Liver (tissue), 9 donors: ENCODE measurements around the gene OR10G7. TPM values are rescaled to one million over a fixed set of nuclear protein-coding genes. Genes with fewer than 3 reads are reported as not detected.

Source experiments
- DNase-seq: peaks from one replicate; pipeline ENCODE4 v3.0.0-alpha.2; 2017; ENCODE audit warnings: low spot score
- H3K27ac ChIP-seq, 2 donors: one replicate each; pipeline ENCODE4 v1.7.0; 2013; ENCODE audit warnings: inconsistent platforms in 2 of 2, low read length in 2 of 2, control low read depth in 1 of 2, low read depth in 1 of 2, mild to moderate bottlenecking in 1 of 2
- H3K27me3 ChIP-seq, 4 donors: one replicate each; pipeline versions ENCODE4 v1.6.1 to v1.7.0; 2013; ENCODE audit warnings: low read length in 3 of 4, inconsistent platforms in 1 of 4, mild to moderate bottlenecking in 1 of 4, moderate library complexity in 1 of 4; ENCODE audit not compliant: control insufficient read depth in 4 of 4, insufficient read depth in 4 of 4
- H3K36me3 ChIP-seq, 4 donors: one replicate each; pipeline versions ENCODE4 v1.6.1 to v1.7.0; 2013; ENCODE audit warnings: low read length in 3 of 4, mild to moderate bottlenecking in 3 of 4, low read depth in 1 of 4, moderate library complexity in 1 of 4; ENCODE audit not compliant: control insufficient read depth in 4 of 4, insufficient read depth in 3 of 4
- H3K4me1 ChIP-seq, 4 donors: one replicate each; pipeline versions ENCODE4 v1.6.1 to v1.7.0; 2013; ENCODE audit warnings: low read length in 3 of 4, mild to moderate bottlenecking in 3 of 4, moderate library complexity in 1 of 4; ENCODE audit not compliant: control insufficient read depth in 4 of 4, insufficient read depth in 4 of 4
- H3K4me3 ChIP-seq, 3 donors: one replicate each; pipeline versions ENCODE4 v1.6.1 to v1.7.0; 2013; ENCODE audit warnings: low read length in 3 of 3, control low read depth in 1 of 3, low read depth in 1 of 3, mild to moderate bottlenecking in 1 of 3
- H3K9ac ChIP-seq, 2 donors: one replicate each; pipeline ENCODE4 v1.7.0; 2013; ENCODE audit warnings: low read length in 2 of 2, mild to moderate bottlenecking in 2 of 2, moderate library complexity in 2 of 2, control low read depth in 1 of 2, low read depth in 1 of 2
- H3K9me3 ChIP-seq, 4 donors: one replicate each; pipeline versions ENCODE4 v1.6.1 to v1.7.0; 2013; ENCODE audit warnings: low read length in 3 of 4; ENCODE audit not compliant: control insufficient read depth in 4 of 4
- CTCF ChIP-seq: fragments of 150-350 bp; IDR thresholded peaks from 2 replicates; pipeline ENCODE4 v1.5.1; 2017; ENCODE audit warnings: improper control_type of control experiment, low read depth, low read length; ENCODE audit not compliant: missing input control
- EGR1 ChIP-seq, 2 donors: IDR thresholded peaks; 2 replicates each; pipeline ENCODE4 v1.6.1; 2016 to 2018; ENCODE audit warnings: antibody characterized with exemption in 2 of 2, low read depth in 2 of 2
- FOXA1 ChIP-seq: IDR thresholded peaks from 2 replicates; pipeline ENCODE4 v1.6.1; 2016; ENCODE audit warnings: antibody characterized with exemption
- FOXA2 ChIP-seq: IDR thresholded peaks from 2 replicates; pipeline ENCODE4 v1.6.1; 2016; ENCODE audit warnings: antibody characterized with exemption
- HNF4G ChIP-seq: IDR thresholded peaks from 2 replicates; pipeline ENCODE4 v1.6.1; 2016; ENCODE audit warnings: antibody characterized with exemption
- MAX ChIP-seq: IDR thresholded peaks from 2 replicates; pipeline ENCODE4 v1.6.1; 2016; ENCODE audit warnings: antibody characterized with exemption
- RAD21 ChIP-seq, 2 donors: IDR thresholded peaks; 2 replicates each; pipeline ENCODE4 v1.6.1; 2016; ENCODE audit warnings: antibody characterized with exemption in 2 of 2, mild to moderate bottlenecking in 2 of 2
- RXRA ChIP-seq, 2 donors: IDR thresholded peaks; 2 replicates each; pipeline ENCODE4 v1.6.1; 2017 to 2018; ENCODE audit warnings: antibody characterized with exemption in 2 of 2, mild to moderate bottlenecking in 1 of 2
- SP1 ChIP-seq: IDR thresholded peaks from 2 replicates; pipeline ENCODE4 v1.6.1; 2018; ENCODE audit warnings: antibody characterized with exemption, mild to moderate bottlenecking
- TAF1 ChIP-seq: conservative IDR thresholded peaks from 2 replicates; pipeline ENCODE4 v1.6.1; 2016; ENCODE audit warnings: antibody characterized with exemption, mild to moderate bottlenecking
- ZBTB33 ChIP-seq: IDR thresholded peaks from 2 replicates; pipeline ENCODE4 v1.6.1; 2016; ENCODE audit warnings: antibody characterized with exemption
- WGBS: extraction: QIAGEN DNeasy Blood & Tissue Kit; methylation state at CpG from one replicate; pipeline ENCODE4 v1.1.7; 2013; 5-methylcytosine and 5-hydroxymethylcytosine counted together
- polyA plus RNA-seq, 2 donors: library from polyadenylated mRNA; stranded (reverse) in 1 of 2; unstranded in 1 of 2; fragments of 200-250 nt in 1 of 2; fragments of >200 nt in 1 of 2; fragmentation: Nextera tagmentation in 1 of 2; extraction: Ambion mirVana in 1 of 2; gene quantifications; one replicate each; pipeline versions ENCODE4 v1.2.1 to v1.2.3, GENCODE V29; 2013 to 2015
- total RNA-seq, 2 donors: library from RNA; depleted of rRNA; stranded (reverse); fragments of >200 nt; gene quantifications; one replicate each; pipeline ENCODE4 v1.2.3, GENCODE V29; 2014
- donor health status: healthy.
- donor health status: healthy.
- donor health status: healthy.
- donor health status: healthy.
- donor health status: healthy.

Gene OR10G7
- total and polyA plus RNA-seq, 4 donors = not detected

GRCh38 chr11:124069429-124070401 is 28.6 kb upstream of the OR10G7 start:
- Histone ChIP-seq H3K27ac (no peak overlapping the region), H3K4me3 (no peak overlapping the region), H3K9me3 (no peaks in the 10 kb centered on the region), H3K36me3 (no peaks in the 10 kb centered on the region), H3K27me3 (peaks cover 0 to 16% (median 3%) of the 10 kb centered on the region in 4 donors), H3K9ac (no peak overlapping the region), H3K4me1 (peaks cover 0 to 7% (median 0%) of the 10 kb centered on the region in 4 donors)
- WGBS = 36% methylated on average over 28 of the region's 28 CpGs
- peak; percentile 68 for DNase-seq
- TF ChIP-seq RAD21 (IDR thresholded peaks at IDR 0.05) (peak; percentile 48 to 61), HNF4G (no peak), TAF1 (no peak), CTCF (peak; percentile 38)

- H3K36me3 ChIP-seq = no peaks in the 10 kb centered on the region
- no peaks in the 10 kb centered on the region for H3K9me3 ChIP-seq
- 34% methylated on average over 4 of the region's 4 CpGs for WGBS
- DNase-seq = no peak
- H3K4me1 ChIP-seq = peaks cover 0 to 7% (median 0%) of the 10 kb centered on the region in 4 donors
- H3K27ac ChIP-seq = no peak overlapping the region
- no peak for TF ChIP-seq MAX
- TF ChIP-seq EGR1 (IDR thresholded peaks at IDR 0.05; ENCODE audit: low read depth in 2 of 2) = no peak
- TF ChIP-seq HNF4G = no peak
- TF ChIP-seq FOXA1 = no peak
- TF ChIP-seq ZBTB33 = no peak
- no peak for TF ChIP-seq TAF1
- no peak for TF ChIP-seq RXRA (IDR thresholded peaks at IDR 0.05)
- TF ChIP-seq CTCF = no peak
- no peak for TF ChIP-seq SP1
- TF ChIP-seq FOXA2 = no peak
- no peak overlapping the region for H3K4me3 ChIP-seq
- H3K27me3 ChIP-seq = peaks cover 0 to 16% (median 2%) of the 10 kb centered on the region in 4 donors
- no peak overlapping the region for H3K9ac ChIP-seq
Measured at GRCh38 chr11:124068601-124069110, 27.5 kb upstream of the OR10G7 start.
